CD14-positive monocyte (primary cell): Measurements from ENCODE around the gene CCDC116. TPM values are rescaled to one million over a fixed set of nuclear protein-coding genes. Genes with fewer than 3 reads are reported as not detected.

ENCODE experiments used
- DNase-seq, 3 donors: peaks; one replicate each; pipeline ENCODE4 v3.0.0-alpha.2; 2011 to 2022
- H2AFZ ChIP-seq: 2 replicates; pipeline ENCODE4 v1.6.0; 2012; ENCODE audit warnings: mild to moderate bottlenecking, low read depth, low read length, inconsistent platforms; ENCODE audit not compliant: insufficient read depth, poor library complexity, severe bottlenecking
- H3K27ac ChIP-seq, 2 donors: 1 replicate in 1 of 2; 2 replicates in 1 of 2; pipeline ENCODE4 v1.5.1; 2012 to 2013; ENCODE audit warnings: low read length in 2 of 2, control low read depth in 1 of 2, inconsistent platforms in 1 of 2, low read depth in 1 of 2, mild to moderate bottlenecking in 1 of 2
- H3K27me3 ChIP-seq, 2 donors: one replicate each; pipeline versions ENCODE4 v1.6.0 to v1.6.1; 2011 to 2013; ENCODE audit warnings: low read length in 2 of 2; ENCODE audit not compliant: control insufficient read depth in 2 of 2, insufficient read depth in 2 of 2
- H3K36me3 ChIP-seq, 2 donors: replicated peaks in 1 of 2; 1 replicate in 1 of 2; 2 replicates in 1 of 2; pipeline versions ENCODE4 v1.5.1 to v1.6.1; 2012 to 2013; ENCODE audit warnings: low read length in 2 of 2, control low read depth in 1 of 2, inconsistent platforms in 1 of 2, mild to moderate bottlenecking in 1 of 2; ENCODE audit not compliant: insufficient read depth in 2 of 2, control insufficient read depth in 1 of 2
- H3K4me1 ChIP-seq, 2 donors: 1 replicate in 1 of 2; 2 replicates in 1 of 2; pipeline versions ENCODE4 v1.5.1 to v1.6.1; 2012 to 2013; ENCODE audit warnings: low read length in 2 of 2, control low read depth in 1 of 2, inconsistent platforms in 1 of 2, mild to moderate bottlenecking in 1 of 2, moderate library complexity in 1 of 2; ENCODE audit not compliant: insufficient read depth in 2 of 2, control insufficient read depth in 1 of 2
- H3K4me2 ChIP-seq: replicated peaks from 2 replicates; pipeline ENCODE3; 2012; ENCODE audit warnings: low read length, moderate library complexity, mild to moderate bottlenecking; ENCODE audit not compliant: poor library complexity, severe bottlenecking; ENCODE audit errors: extremely low read depth
- H3K4me3 ChIP-seq, 3 experiments: fragments of 200-600 bp in 1 of 3; sonication (generic) in 1 of 3; replicated peaks in 1 of 3; 1 replicate in 2 of 3; 2 replicates in 1 of 3; pipeline ENCODE4 v1.5.1; 2011 to 2013; ENCODE audit warnings: low read length in 3 of 3, mild to moderate bottlenecking in 3 of 3, control low read depth in 2 of 3, low read depth in 2 of 3, inconsistent platforms in 1 of 3, moderate library complexity in 1 of 3
- H3K79me2 ChIP-seq: 2 replicates; pipeline ENCODE4 v1.6.0; 2012; ENCODE audit warnings: mild to moderate bottlenecking, control low read depth, inconsistent platforms, low read length, moderate library complexity; ENCODE audit not compliant: insufficient read depth
- H3K9ac ChIP-seq: 2 replicates; pipeline ENCODE4 v1.6.0; 2017; ENCODE audit warnings: low read length, mild to moderate bottlenecking; ENCODE audit not compliant: insufficient read depth, poor library complexity, severe bottlenecking
- H3K9me3 ChIP-seq, 2 donors: replicated peaks in 1 of 2; 1 replicate in 1 of 2; 2 replicates in 1 of 2; pipeline versions ENCODE4 v1.5.1 to v1.6.1; 2012 to 2013; ENCODE audit warnings: low read length in 2 of 2, control low read depth in 1 of 2; ENCODE audit not compliant: control insufficient read depth in 1 of 2, insufficient read depth in 1 of 2
- H4K20me1 ChIP-seq: 2 replicates; pipeline ENCODE4 v1.6.0; 2012; ENCODE audit warnings: mild to moderate bottlenecking, low read length, control low read depth, moderate library complexity; ENCODE audit not compliant: insufficient read depth
- H3K27ac Mint-ChIP-seq, 7 donors: one replicate each; pipeline ENCODE4 v1.8.0; 2020; ENCODE audit warnings: mild to moderate bottlenecking in 7 of 7, mixed read lengths in 7 of 7, moderate library complexity in 6 of 7, inconsistent platforms in 2 of 7
- H3K27me3 Mint-ChIP-seq, 3 donors: one replicate each; pipeline ENCODE4 v1.8.0; 2021 to 2022; ENCODE audit warnings: low read depth in 3 of 3, mild to moderate bottlenecking in 3 of 3, mixed read lengths in 3 of 3, moderate library complexity in 3 of 3, inconsistent platforms in 1 of 3
- H3K36me3 Mint-ChIP-seq, 2 donors: one replicate each; pipeline ENCODE4 v1.8.0; 2020; ENCODE audit warnings: mixed read lengths in 2 of 2, inconsistent platforms in 1 of 2, mild to moderate bottlenecking in 1 of 2
- H3K4me1 Mint-ChIP-seq: one replicate; pipeline ENCODE4 v1.8.0; 2020; ENCODE audit warnings: mild to moderate bottlenecking, mixed read lengths
- H3K4me3 Mint-ChIP-seq, 2 donors: one replicate each; pipeline ENCODE4 v1.8.0; 2020; ENCODE audit warnings: mild to moderate bottlenecking in 2 of 2, mixed read lengths in 2 of 2, moderate library complexity in 1 of 2
- H3K9me3 Mint-ChIP-seq, 7 donors: one replicate each; pipeline ENCODE4 v1.8.0; 2020 to 2022; ENCODE audit warnings: mixed read lengths in 7 of 7, mild to moderate bottlenecking in 6 of 7, moderate library complexity in 6 of 7, inconsistent platforms in 2 of 7
- WGBS: methylation state at CpG from one replicate; pipeline ENCODE4 v1.1.5; 2013; ENCODE audit warnings: missing lambda C conversion rate; ENCODE audit not compliant: insufficient coverage; 5-methylcytosine and 5-hydroxymethylcytosine counted together
- intact Hi-C, 2 donors: fragments of 100-400 bp; cut with micrococcal nuclease; formaldehyde crosslinking; loops; one replicate each; pipeline versions ENCODE4 v1.15.0 to v1.15.1; 2023
- polyA minus RNA-seq: library from RNA; depleted of rRNA, polyadenylated mRNA; stranded (reverse); fragments of >200 nt; gene quantifications from 2 replicates; pipeline ENCODE4 v1.2.3, GENCODE V29; 2012
- polyA plus RNA-seq, 3 donors: library from polyadenylated mRNA; depleted of rRNA in 1 of 3; unstranded in 2 of 3; stranded (reverse) in 1 of 3; fragments of 300-500 nt in 2 of 3; fragments of >200 nt in 1 of 3; fragmentation: Illumina TruSeq in 2 of 3; gene quantifications; 1 replicate in 2 of 3; 2 replicates in 1 of 3; pipeline ENCODE4 v1.2.3, GENCODE V29; 2012 to 2021
- total RNA-seq, 12 experiments: library from RNA in 1 of 12; stranded (reverse) in 1 of 12; fragments of 120-200 nt in 1 of 12; gene quantifications; one replicate each; pipeline ENCODE4 v1.2.4 and lab custom pipeline; 2013 to 2026; ENCODE audit warnings: mixed read lengths in 6 of 12, inconsistent platforms in 1 of 12
- TF ChIP-seq, protein P1 (sequence below): fragments of 200-600 bp; IDR thresholded peaks from one replicate; pipeline ENCODE4 v1.8.0; 2022; ENCODE audit warnings: antibody characterized with exemption, mild to moderate bottlenecking

Gene CCDC116, protein sequence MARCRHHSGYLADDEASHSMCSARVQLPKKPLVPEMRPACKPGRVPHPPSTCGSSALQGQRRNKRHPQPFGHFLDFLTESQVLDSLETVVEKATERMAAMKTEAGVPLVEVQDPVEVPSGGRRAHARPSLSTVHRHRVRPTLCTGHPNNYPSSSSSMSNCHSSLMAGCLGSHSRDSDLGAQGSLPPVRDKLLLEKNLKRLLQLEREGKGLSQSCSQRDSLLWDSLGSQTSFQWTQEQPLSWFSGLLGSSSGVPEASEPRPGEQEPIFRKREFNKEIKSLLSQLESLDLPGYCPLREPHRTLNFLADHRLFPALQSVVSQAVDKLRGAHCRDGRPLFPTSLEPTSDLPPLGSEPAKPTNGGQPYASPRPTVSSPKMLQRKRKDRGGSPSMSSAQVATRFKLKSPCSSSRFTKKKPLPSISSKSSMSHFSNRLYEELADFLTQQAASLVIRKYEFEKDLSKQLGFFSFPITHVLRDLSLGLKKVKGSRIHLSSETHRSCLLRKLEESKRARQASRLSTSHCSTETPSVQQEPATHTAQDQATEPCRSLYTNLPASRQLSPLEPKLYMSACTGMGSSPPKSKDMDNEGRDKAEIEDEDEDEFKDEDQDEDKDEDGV
- total RNA-seq (2013), result 0.04 TPM
- polyA plus RNA-seq, result under 1 TPM in 1 of 3 donors, not detected in 2; 0.21 TPM
- 0.16 and 0.28 TPM in 2 replicates for polyA minus RNA-seq
- total RNA-seq (lab: John Stamatoyannopoulos, UW), result 0 to 0.41 (median 0.15) reads per million in 11 experiments

DNA sequence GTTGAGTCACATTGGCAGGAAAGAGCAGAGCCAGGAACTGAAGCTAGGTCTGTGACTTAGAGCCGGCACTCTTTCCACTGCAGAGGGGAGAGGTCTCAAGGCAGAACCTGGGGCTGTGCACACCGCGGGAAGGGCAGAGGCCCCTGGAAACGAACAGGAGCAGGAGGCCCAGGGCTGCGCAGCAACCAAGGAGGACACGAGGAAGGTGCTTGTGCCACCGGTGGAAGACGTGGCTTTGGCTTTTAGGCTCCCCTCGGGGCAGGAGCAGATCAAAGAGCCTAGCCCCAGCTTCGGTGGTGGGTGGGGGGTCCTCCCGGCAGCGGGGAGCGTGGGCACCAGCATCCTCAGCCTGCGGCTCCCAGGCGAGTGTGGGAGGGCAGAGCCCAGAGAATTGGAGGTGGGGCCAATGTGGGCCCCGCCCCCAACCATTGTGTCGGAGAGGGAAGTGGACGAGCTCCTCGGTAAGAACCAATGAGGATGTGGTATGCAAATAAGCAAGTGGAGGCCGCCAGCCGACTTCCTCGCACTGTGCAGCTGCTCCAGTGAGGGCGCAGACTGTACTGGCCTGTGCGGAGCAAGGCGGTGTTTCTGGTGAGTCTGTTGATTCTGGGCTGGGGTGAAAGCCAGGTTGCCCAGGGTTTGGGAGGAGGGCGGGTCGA lies at the start of gene CCDC116:
Gene CCDC116, plus strand, starts transcription at position 524 of the 659 bp plus-strand sequence. CDS start 422 bp downstream, outside the sequence.
- Mint-ChIP-seq H3K4me1 (peaks cover 13% of the 10 kb centered on the region), H3K9me3 (peaks cover 0 to 8% (median 3%) of the 10 kb centered on the region in 7 donors), H3K27me3 (peaks cover 0 to 2% (median 1%) of the 10 kb centered on the region in 3 donors), H3K4me3 (peak within 1 kb of the TSS in 1 of 2 donors; percentile 47), H3K27ac (peak within 1 kb of the TSS in 2 of 7 donors; percentile 35 to 66), H3K36me3 (peaks cover 5 to 10% of the 10 kb centered on the region in 2 donors)
- WGBS, result 75% methylated on average over 25 of the region's 27 CpGs
- H4K20me1 ChIP-seq, result peaks cover 22% of the 10 kb centered on the region
- H2AFZ ChIP-seq, result no peak within 1 kb of the TSS
- no peak within 1 kb of the TSS for H3K4me3 ChIP-seq
- intact Hi-C loops, result no loop called here
- TF ChIP-seq, protein P1, sequence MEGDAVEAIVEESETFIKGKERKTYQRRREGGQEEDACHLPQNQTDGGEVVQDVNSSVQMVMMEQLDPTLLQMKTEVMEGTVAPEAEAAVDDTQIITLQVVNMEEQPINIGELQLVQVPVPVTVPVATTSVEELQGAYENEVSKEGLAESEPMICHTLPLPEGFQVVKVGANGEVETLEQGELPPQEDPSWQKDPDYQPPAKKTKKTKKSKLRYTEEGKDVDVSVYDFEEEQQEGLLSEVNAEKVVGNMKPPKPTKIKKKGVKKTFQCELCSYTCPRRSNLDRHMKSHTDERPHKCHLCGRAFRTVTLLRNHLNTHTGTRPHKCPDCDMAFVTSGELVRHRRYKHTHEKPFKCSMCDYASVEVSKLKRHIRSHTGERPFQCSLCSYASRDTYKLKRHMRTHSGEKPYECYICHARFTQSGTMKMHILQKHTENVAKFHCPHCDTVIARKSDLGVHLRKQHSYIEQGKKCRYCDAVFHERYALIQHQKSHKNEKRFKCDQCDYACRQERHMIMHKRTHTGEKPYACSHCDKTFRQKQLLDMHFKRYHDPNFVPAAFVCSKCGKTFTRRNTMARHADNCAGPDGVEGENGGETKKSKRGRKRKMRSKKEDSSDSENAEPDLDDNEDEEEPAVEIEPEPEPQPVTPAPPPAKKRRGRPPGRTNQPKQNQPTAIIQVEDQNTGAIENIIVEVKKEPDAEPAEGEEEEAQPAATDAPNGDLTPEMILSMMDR, result no peak
- H3K9ac ChIP-seq, result no peak within 1 kb of the TSS
- DNase-seq, result peak; percentile 73 to 81 (median 75)
- no peaks in the 10 kb centered on the region for H3K27me3 ChIP-seq
- H3K36me3 ChIP-seq, result peaks cover 6 to 9% of the 10 kb centered on the region in 2 donors
- H3K4me1 ChIP-seq, result peaks cover 11 to 27% of the 10 kb centered on the region in 2 donors
- peaks cover 25% of the 10 kb centered on the region for H3K79me2 ChIP-seq
- peaks cover 0 to 6% of the 10 kb centered on the region in 2 donors for H3K9me3 ChIP-seq
- no peak within 1 kb of the TSS for H3K4me2 ChIP-seq
- H3K27ac ChIP-seq, result no peak within 1 kb of the TSS
